CD14-positive monocyte (primary cell): ENCODE results near the gene LAG3. TPM values are rescaled to one million over a fixed set of nuclear protein-coding genes. Genes with fewer than 3 reads are reported as not detected.

Experiments used
- DNase-seq, 3 donors: peaks; one replicate each; pipeline ENCODE4 v3.0.0-alpha.2; 2011 to 2022
- H2AFZ ChIP-seq: 2 replicates; pipeline ENCODE4 v1.6.0; 2012; ENCODE audit warnings: mild to moderate bottlenecking, low read depth, low read length, inconsistent platforms; ENCODE audit not compliant: insufficient read depth, poor library complexity, severe bottlenecking
- H3K27ac ChIP-seq, 2 donors: 1 replicate in 1 of 2; 2 replicates in 1 of 2; pipeline ENCODE4 v1.5.1; 2012 to 2013; ENCODE audit warnings: low read length in 2 of 2, control low read depth in 1 of 2, inconsistent platforms in 1 of 2, low read depth in 1 of 2, mild to moderate bottlenecking in 1 of 2
- H3K27me3 ChIP-seq, 2 donors: one replicate each; pipeline versions ENCODE4 v1.6.0 to v1.6.1; 2011 to 2013; ENCODE audit warnings: low read length in 2 of 2; ENCODE audit not compliant: control insufficient read depth in 2 of 2, insufficient read depth in 2 of 2
- H3K36me3 ChIP-seq, 2 donors: replicated peaks in 1 of 2; 1 replicate in 1 of 2; 2 replicates in 1 of 2; pipeline versions ENCODE4 v1.5.1 to v1.6.1; 2012 to 2013; ENCODE audit warnings: low read length in 2 of 2, control low read depth in 1 of 2, inconsistent platforms in 1 of 2, mild to moderate bottlenecking in 1 of 2; ENCODE audit not compliant: insufficient read depth in 2 of 2, control insufficient read depth in 1 of 2
- H3K4me1 ChIP-seq, 2 donors: 1 replicate in 1 of 2; 2 replicates in 1 of 2; pipeline versions ENCODE4 v1.5.1 to v1.6.1; 2012 to 2013; ENCODE audit warnings: low read length in 2 of 2, control low read depth in 1 of 2, inconsistent platforms in 1 of 2, mild to moderate bottlenecking in 1 of 2, moderate library complexity in 1 of 2; ENCODE audit not compliant: insufficient read depth in 2 of 2, control insufficient read depth in 1 of 2
- H3K4me2 ChIP-seq: replicated peaks from 2 replicates; pipeline ENCODE3; 2012; ENCODE audit warnings: low read length, moderate library complexity, mild to moderate bottlenecking; ENCODE audit not compliant: poor library complexity, severe bottlenecking; ENCODE audit errors: extremely low read depth
- H3K4me3 ChIP-seq, 3 experiments: fragments of 200-600 bp in 1 of 3; sonication (generic) in 1 of 3; replicated peaks in 1 of 3; 1 replicate in 2 of 3; 2 replicates in 1 of 3; pipeline ENCODE4 v1.5.1; 2011 to 2013; ENCODE audit warnings: low read length in 3 of 3, mild to moderate bottlenecking in 3 of 3, control low read depth in 2 of 3, low read depth in 2 of 3, inconsistent platforms in 1 of 3, moderate library complexity in 1 of 3
- H3K79me2 ChIP-seq: 2 replicates; pipeline ENCODE4 v1.6.0; 2012; ENCODE audit warnings: mild to moderate bottlenecking, control low read depth, inconsistent platforms, low read length, moderate library complexity; ENCODE audit not compliant: insufficient read depth
- H3K9ac ChIP-seq: 2 replicates; pipeline ENCODE4 v1.6.0; 2017; ENCODE audit warnings: low read length, mild to moderate bottlenecking; ENCODE audit not compliant: insufficient read depth, poor library complexity, severe bottlenecking
- H3K9me3 ChIP-seq, 2 donors: replicated peaks in 1 of 2; 1 replicate in 1 of 2; 2 replicates in 1 of 2; pipeline versions ENCODE4 v1.5.1 to v1.6.1; 2012 to 2013; ENCODE audit warnings: low read length in 2 of 2, control low read depth in 1 of 2; ENCODE audit not compliant: control insufficient read depth in 1 of 2, insufficient read depth in 1 of 2
- H4K20me1 ChIP-seq: 2 replicates; pipeline ENCODE4 v1.6.0; 2012; ENCODE audit warnings: mild to moderate bottlenecking, low read length, control low read depth, moderate library complexity; ENCODE audit not compliant: insufficient read depth
- H3K27ac Mint-ChIP-seq, 7 donors: one replicate each; pipeline ENCODE4 v1.8.0; 2020; ENCODE audit warnings: mild to moderate bottlenecking in 7 of 7, mixed read lengths in 7 of 7, moderate library complexity in 6 of 7, inconsistent platforms in 2 of 7
- H3K27me3 Mint-ChIP-seq, 3 donors: one replicate each; pipeline ENCODE4 v1.8.0; 2021 to 2022; ENCODE audit warnings: low read depth in 3 of 3, mild to moderate bottlenecking in 3 of 3, mixed read lengths in 3 of 3, moderate library complexity in 3 of 3, inconsistent platforms in 1 of 3
- H3K36me3 Mint-ChIP-seq, 2 donors: one replicate each; pipeline ENCODE4 v1.8.0; 2020; ENCODE audit warnings: mixed read lengths in 2 of 2, inconsistent platforms in 1 of 2, mild to moderate bottlenecking in 1 of 2
- H3K4me1 Mint-ChIP-seq: one replicate; pipeline ENCODE4 v1.8.0; 2020; ENCODE audit warnings: mild to moderate bottlenecking, mixed read lengths
- H3K4me3 Mint-ChIP-seq, 2 donors: one replicate each; pipeline ENCODE4 v1.8.0; 2020; ENCODE audit warnings: mild to moderate bottlenecking in 2 of 2, mixed read lengths in 2 of 2, moderate library complexity in 1 of 2
- H3K9me3 Mint-ChIP-seq, 7 donors: one replicate each; pipeline ENCODE4 v1.8.0; 2020 to 2022; ENCODE audit warnings: mixed read lengths in 7 of 7, mild to moderate bottlenecking in 6 of 7, moderate library complexity in 6 of 7, inconsistent platforms in 2 of 7
- CTCF ChIP-seq: fragments of 200-600 bp; IDR thresholded peaks from one replicate; pipeline ENCODE4 v1.8.0; 2022; ENCODE audit warnings: antibody characterized with exemption, mild to moderate bottlenecking
- WGBS: methylation state at CpG from one replicate; pipeline ENCODE4 v1.1.5; 2013; ENCODE audit warnings: missing lambda C conversion rate; ENCODE audit not compliant: insufficient coverage; 5-methylcytosine and 5-hydroxymethylcytosine counted together
- intact Hi-C, 2 donors: fragments of 100-400 bp; cut with micrococcal nuclease; formaldehyde crosslinking; loops; one replicate each; pipeline versions ENCODE4 v1.15.0 to v1.15.1; 2023
- polyA plus RNA-seq, 3 donors: library from polyadenylated mRNA; depleted of rRNA in 1 of 3; unstranded in 2 of 3; stranded (reverse) in 1 of 3; fragments of 300-500 nt in 2 of 3; fragments of >200 nt in 1 of 3; fragmentation: Illumina TruSeq in 2 of 3; gene quantifications; 1 replicate in 2 of 3; 2 replicates in 1 of 3; pipeline ENCODE4 v1.2.3, GENCODE V29; 2012 to 2021

The LAG3 gene
- polyA plus RNA-seq, 3 donors, result 0.04 TPM; not detected in 2

GRCh38 chr12:6754411-6754810 is 17.9 kb upstream of the LAG3 start:
- Mint-ChIP-seq H3K9me3 (no peaks in the 10 kb centered on the region), H3K27ac (peak overlapping the region; percentile 21 to 100 (median 85)), H3K27me3 (peaks cover 4 to 6% (median 4%) of the 10 kb centered on the region in 3 donors), H3K4me1 (peaks cover 35% of the 10 kb centered on the region), H3K36me3 (peaks cover 25 to 26% of the 10 kb centered on the region in 2 donors), H3K4me3 (peak overlapping the region in 1 of 2 donors; percentile 11)
- Histone ChIP-seq H3K27me3 (no peaks in the 10 kb centered on the region), H3K9ac (no peak overlapping the region), H3K4me1 (peaks cover 29 to 32% of the 10 kb centered on the region in 2 donors), H4K20me1 (no peaks in the 10 kb centered on the region), H3K79me2 (peaks cover 18% of the 10 kb centered on the region), H3K36me3 (peaks cover 22 to 26% of the 10 kb centered on the region in 2 donors), H3K4me2 (peak overlapping the region; percentile 99), H3K9me3 (no peaks in the 10 kb centered on the region), H3K27ac (peak overlapping the region in 1 of 2 donors; percentile 97), H3K4me3 (peak overlapping the region in 1 of 3 experiments; percentile 97), H2AFZ (no peak overlapping the region)
- intact Hi-C loops, result loop anchor here (1.0 to 5.0 kb wide), 3 partner anchors 38 to 71 kb away; no protein-coding TSS in a partner anchor
- TF ChIP-seq CTCF, result no peak
- 100% methylated on average over 2 of the region's 2 CpGs for WGBS
- peak; percentile 18 to 51 (median 27) for DNase-seq

- peaks cover 7 to 9% (median 8%) of the 10 kb centered on the region in 3 donors for H3K27me3 Mint-ChIP-seq
- H3K9me3 Mint-ChIP-seq, result no peaks in the 10 kb centered on the region
- H3K79me2 ChIP-seq, result peaks cover 11% of the 10 kb centered on the region
- DNase-seq, result no peak
- H3K4me2 ChIP-seq, result no peak overlapping the region
- H3K9me3 ChIP-seq, result no peaks in the 10 kb centered on the region
- no peaks in the 10 kb centered on the region for H4K20me1 ChIP-seq
- peaks cover 0 to under 1% of the 10 kb centered on the region in 2 donors for H3K27me3 ChIP-seq
- no peaks in the 10 kb centered on the region for H3K36me3 ChIP-seq
- 96% methylated on average over 7 of the region's 8 CpGs for WGBS
- peak overlapping the region in 1 of 7 donors; percentile 41 for H3K27ac Mint-ChIP-seq
- no peak for TF ChIP-seq CTCF
- peaks cover 24 to 26% of the 10 kb centered on the region in 2 donors for H3K4me1 ChIP-seq
- peaks cover 27% of the 10 kb centered on the region for H3K4me1 Mint-ChIP-seq
- no peak overlapping the region for H3K9ac ChIP-seq
- no peak overlapping the region for H2AFZ ChIP-seq
- intact Hi-C loops, result no loop called here
- H3K36me3 Mint-ChIP-seq, result no peaks in the 10 kb centered on the region
- H3K27ac ChIP-seq, result no peak overlapping the region
- H3K4me3 ChIP-seq, result no peak overlapping the region
- H3K4me3 Mint-ChIP-seq, result peak overlapping the region in 1 of 2 donors; percentile 33
Observed at GRCh38 chr12:6757028-6757690, 15.2 kb upstream of the LAG3 start.
